D341Med (cell line): ENCODE results near the gene FAM237B.

Experiments
- DNase-seq: peaks from one replicate; pipeline ENCODE4 v3.0.0; 2012; ENCODE audit warnings: low spot score

FAM237B gene

GRCh38 chr7:90290244-90291113 is 30.6 kb downstream of the FAM237B start:
- no peak for DNase-seq

DNA sequence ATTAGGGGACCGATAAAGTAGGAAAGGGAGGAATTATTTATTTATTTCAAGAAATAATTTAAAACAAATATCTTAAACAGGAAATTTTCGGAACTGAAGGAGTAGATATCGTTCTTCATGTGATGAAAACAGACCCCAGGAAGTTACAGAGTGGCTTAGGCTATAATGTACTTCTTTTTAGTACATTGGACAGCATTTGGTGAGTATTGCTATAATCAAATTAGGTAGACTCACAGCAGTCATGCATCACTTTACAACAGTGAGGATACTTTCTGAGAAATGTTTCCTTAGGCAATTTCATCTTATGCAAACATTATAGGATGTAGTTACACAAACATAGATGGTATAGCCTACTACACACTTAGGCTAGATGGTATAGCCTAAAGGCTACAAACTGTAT is 33.0 kb downstream of the FAM237B start:
- no peak for DNase-seq

GRCh38 chr7:90276033-90276728 is 44.9 kb downstream of the FAM237B start:
- no peak for DNase-seq

DNA sequence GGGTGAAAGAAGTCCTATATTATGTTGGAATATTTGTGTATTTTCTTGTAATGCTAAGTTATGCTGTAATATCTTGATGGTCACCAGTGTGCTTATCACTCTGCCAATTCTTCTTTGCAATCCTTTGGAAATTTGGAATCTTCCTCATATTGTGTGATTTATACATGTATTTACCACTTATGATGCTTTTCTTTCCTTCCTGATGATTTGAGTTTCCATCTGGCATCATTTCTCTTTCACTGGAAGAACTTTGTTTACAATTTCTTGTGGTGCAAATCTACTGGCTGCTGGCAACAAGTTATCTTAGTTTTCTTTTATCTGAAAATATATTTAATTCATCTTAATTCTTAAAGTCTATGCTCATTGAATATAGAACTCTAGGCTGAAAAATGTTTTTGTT is 46.9 kb downstream of the FAM237B start:
- no peak for DNase-seq

- DNase-seq, result no peak
Measured at GRCh38 chr7:90272242-90272641, 48.9 kb downstream of the FAM237B start.

GRCh38 chr7:90271753-90272152 is 49.4 kb downstream of the FAM237B start:
- DNase-seq, result no peak

DNA sequence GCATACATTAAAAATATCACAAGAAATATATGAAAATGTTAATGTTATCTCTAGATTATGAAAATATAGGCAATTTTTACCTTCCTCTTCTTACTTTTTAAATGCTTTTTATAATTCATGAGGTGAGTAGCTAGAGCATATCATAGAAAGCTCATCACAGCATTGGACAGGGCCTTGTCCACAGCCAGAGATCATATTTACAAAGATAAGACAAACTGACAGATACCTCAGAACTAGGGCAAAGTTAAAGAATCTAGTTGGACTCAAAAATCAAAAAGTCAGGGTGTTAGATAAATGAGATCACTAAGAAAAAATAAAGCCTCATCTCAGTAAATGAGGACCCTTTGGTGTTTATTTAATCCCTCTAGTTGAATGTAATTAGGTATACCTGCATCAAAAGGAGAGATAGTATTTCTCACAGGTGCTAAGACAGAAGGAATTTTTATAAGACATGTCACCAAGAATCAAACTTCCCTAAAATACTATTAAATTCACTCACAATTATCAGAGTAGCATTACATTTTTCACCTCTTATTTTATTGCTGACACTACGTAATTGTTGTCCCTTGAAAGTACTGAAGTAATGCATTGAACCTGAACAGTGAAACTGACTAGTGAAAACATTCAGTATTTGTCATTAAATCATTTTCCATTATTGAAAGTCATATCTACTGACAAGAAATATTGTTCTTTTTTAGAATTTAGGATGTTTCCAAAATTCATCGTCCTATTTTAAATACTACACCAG is 50.5 kb downstream of the FAM237B start:
- no peak for DNase-seq

DNA sequence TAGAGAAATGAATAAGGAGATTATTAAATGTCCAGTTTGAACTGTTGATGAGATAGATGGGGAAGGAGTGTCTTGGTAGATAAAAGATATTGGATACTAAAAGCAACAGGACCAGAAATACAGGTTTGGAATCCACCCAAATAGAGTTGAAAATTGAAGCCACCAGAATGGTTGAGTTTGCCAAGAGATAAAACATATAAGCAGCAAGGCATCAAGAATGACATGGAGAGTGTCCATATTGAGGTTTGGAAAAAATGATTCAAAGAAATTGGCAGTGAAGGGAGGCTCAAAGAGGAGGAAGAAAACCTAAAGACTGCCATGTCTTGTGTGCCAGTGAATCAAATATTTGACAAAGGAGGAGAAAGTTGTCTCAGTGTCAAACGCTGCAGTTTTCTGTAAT is 51.9 kb downstream of the FAM237B start:
- no peak for DNase-seq

- no peak for DNase-seq
Measured at GRCh38 chr7:90267263-90267858, 53.7 kb downstream of the FAM237B start.

GRCh38 chr7:90266808-90267207 is 54.3 kb downstream of the FAM237B start:
- DNase-seq, result no peak
